Activated naive CD8-positive, alpha-beta T cell treated with anti-CD3 and anti-CD28 coated beads for 36 hours (primary cell): ENCODE data around the gene SOD2. TPM values are rescaled to one million over a fixed set of nuclear protein-coding genes. Genes with fewer than 3 reads are reported as not detected.
"Not testable (repeated sequence)": the region's sequence is repeated elsewhere in the genome, so short reads cannot be mapped to it uniquely, and the experiment has no call there.

ENCODE experiments used
- DNase-seq: peaks from one replicate; pipeline ENCODE4 v3.0.0; 2021
- H3K27ac Mint-ChIP-seq: one replicate; pipeline ENCODE4 v1.8.0; 2022; ENCODE audit warnings: mild to moderate bottlenecking, moderate library complexity, mixed read lengths
- H3K27me3 Mint-ChIP-seq: one replicate; pipeline ENCODE4 v1.8.0; 2022; ENCODE audit warnings: mild to moderate bottlenecking, mixed read lengths
- H3K36me3 Mint-ChIP-seq: one replicate; pipeline ENCODE4 v1.8.0; 2021; ENCODE audit warnings: mild to moderate bottlenecking, mixed read lengths
- H3K4me1 Mint-ChIP-seq: one replicate; pipeline ENCODE4 v1.8.0; 2021; ENCODE audit warnings: mixed read lengths
- H3K4me3 Mint-ChIP-seq: one replicate; pipeline ENCODE4 v1.8.0; 2022; ENCODE audit warnings: mild to moderate bottlenecking, moderate library complexity, mixed read lengths
- H3K9me3 Mint-ChIP-seq: one replicate; pipeline ENCODE4 v1.8.0; 2022; ENCODE audit warnings: mixed read lengths
- total RNA-seq, 2 experiments: library from RNA; stranded (reverse); gene quantifications; one replicate each; pipeline ENCODE4 v1.2.3, GENCODE V29; 2021

SOD2 gene
- total RNA-seq, result 100 to 1,000 TPM; 112 to 122 TPM

DNA sequence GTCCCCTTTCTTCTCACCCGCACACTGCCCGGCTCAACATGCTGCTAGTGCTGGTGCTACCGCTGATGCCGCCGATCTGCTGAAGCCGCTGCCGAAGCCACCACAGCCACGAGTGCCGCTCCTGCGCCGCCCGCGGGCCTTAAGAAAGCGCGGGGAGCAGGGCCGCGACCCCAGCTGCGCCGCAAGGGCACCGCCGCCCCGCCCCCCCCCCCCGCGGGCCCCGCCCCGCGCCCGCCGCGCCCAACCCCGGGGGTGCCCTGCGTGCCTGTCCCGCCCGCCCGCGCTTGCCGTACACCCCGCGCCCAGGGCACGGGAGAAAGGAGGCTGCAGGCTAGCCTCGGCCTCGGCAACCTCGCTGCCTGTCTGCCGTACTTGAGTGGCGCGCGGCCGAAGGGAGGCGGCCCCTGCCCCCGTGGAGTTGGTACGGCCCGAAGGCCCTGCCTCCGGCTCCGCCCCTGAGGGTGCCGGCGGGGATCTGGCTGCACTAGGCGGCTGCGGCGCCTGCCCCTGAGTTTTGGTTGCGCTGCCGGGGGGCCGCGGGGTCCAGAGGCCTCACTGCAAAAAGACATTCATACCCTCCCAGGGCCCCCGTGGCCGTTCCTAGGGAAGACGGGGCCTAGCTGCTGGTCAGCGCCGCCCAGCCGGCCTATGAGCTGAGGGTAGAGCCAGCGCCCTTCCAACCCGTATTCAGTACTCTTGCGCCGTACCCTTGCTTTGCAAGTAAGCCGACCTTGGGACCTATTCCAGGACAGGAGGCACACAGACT lies at the start of gene SOD2:
TSS of gene SOD2 (minus strand) at position 114 of the 766 bp plus-strand sequence. CDS start at position 40, 74 bp downstream.
- H3K27ac Mint-ChIP-seq, result peak within 1 kb of the TSS; percentile 93
- peaks cover 35% of the 10 kb centered on the region for H3K4me1 Mint-ChIP-seq
- H3K36me3 Mint-ChIP-seq, result peaks cover 21% of the 10 kb centered on the region
- H3K4me3 Mint-ChIP-seq, result peak within 1 kb of the TSS; percentile 94
- H3K9me3 Mint-ChIP-seq, result no peaks in the 10 kb centered on the region
- H3K27me3 Mint-ChIP-seq, result no peaks in the 10 kb centered on the region
- DNase-seq, result peak; percentile 90

DNA sequence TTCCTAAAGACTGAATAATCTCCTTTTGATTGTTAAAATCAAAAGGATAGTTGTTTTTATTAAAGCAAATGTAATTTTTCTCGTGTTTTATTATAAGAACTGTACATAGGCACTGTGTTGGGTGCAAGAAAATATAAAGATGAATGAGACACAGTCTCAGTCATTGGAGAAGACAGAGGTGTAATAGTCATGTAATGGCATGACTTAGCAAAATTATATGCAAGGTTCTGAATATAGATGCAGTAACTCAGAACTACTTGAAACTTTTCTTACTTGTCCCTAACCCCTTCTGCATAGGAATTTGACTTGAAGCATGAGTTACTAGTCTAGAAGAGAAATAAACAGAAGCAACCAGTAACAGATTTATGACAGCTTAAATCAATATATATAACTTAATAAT lies 49.1 kb upstream of the SOD2 start:
- no peak for DNase-seq
- Mint-ChIP-seq H3K9me3 (no peaks in the 10 kb centered on the region), H3K4me3 (no peak overlapping the region), H3K27ac (no peak overlapping the region), H3K27me3 (no peaks in the 10 kb centered on the region), H3K4me1 (peaks cover 23% of the 10 kb centered on the region), H3K36me3 (peaks cover 24% of the 10 kb centered on the region)

DNA sequence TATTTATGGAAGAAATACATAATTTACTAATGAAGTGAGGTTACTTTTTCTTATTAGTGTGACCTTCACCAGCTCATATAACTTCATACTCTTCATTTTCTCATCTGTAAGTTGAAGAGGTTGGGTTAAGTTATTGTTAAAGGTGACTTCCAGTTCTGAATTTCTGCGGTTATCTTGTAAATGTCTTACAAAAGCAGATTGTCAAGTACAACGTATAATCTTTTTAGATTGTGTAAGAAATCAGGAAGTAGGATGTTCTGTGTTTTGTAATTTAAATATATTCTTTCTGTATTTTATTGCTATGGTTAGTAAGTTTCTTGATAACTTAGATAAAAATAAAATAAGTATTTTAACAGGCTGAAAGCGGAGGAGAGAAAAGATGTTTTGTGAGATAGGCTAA lies 46.3 kb upstream of the SOD2 start:
- H3K27me3 Mint-ChIP-seq, result no peaks in the 10 kb centered on the region
- DNase-seq, result no peak
- peaks cover 31% of the 10 kb centered on the region for H3K4me1 Mint-ChIP-seq
- no peaks in the 10 kb centered on the region for H3K9me3 Mint-ChIP-seq
- peaks cover 9% of the 10 kb centered on the region for H3K36me3 Mint-ChIP-seq
- no peak overlapping the region for H3K4me3 Mint-ChIP-seq
- H3K27ac Mint-ChIP-seq, result no peak overlapping the region

- Mint-ChIP-seq H3K9me3 (no peaks in the 10 kb centered on the region), H3K27ac (peak overlapping the region; percentile 58), H3K36me3 (peaks cover 19% of the 10 kb centered on the region), H3K4me1 (peaks cover 41% of the 10 kb centered on the region), H3K27me3 (no peaks in the 10 kb centered on the region), H3K4me3 (no peak overlapping the region)
- no peak for DNase-seq
These were observed 43.9 kb upstream of the SOD2 start for GRCh38 chr6:159736908-159737307.

DNA sequence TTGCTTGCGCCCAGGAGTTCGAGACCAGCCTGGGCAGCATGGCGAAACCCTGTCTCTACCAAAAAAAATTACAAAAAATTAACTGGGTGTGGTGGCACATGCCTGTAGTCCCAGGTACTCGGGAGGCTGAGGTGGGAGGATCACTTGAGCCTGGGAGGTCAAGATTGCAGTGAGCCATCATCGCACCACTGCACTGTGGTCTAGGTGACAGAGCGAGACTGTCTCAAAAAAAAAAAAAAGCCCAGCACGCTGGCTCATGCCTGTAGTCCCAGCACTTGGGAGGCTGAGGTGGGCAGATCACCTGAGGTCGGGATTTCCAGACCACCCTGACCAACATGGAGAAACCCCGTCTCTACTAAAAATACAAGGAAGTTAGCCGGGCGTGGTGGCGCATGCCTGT lies 40.4 kb upstream of the SOD2 start:
- not testable (repeated sequence) for DNase-seq, H3K9me3 Mint-ChIP-seq, H3K27ac Mint-ChIP-seq, H3K4me3 Mint-ChIP-seq, H3K27me3 Mint-ChIP-seq
- peaks cover 59% of the 10 kb centered on the region for H3K4me1 Mint-ChIP-seq
- peaks cover 36% of the 10 kb centered on the region for H3K36me3 Mint-ChIP-seq

- Mint-ChIP-seq H3K27ac (peak overlapping the region; percentile 78), H3K4me3 (peak overlapping the region; percentile 32), H3K4me1 (peaks cover 53% of the 10 kb centered on the region), H3K36me3 (peaks cover 41% of the 10 kb centered on the region)
- not testable (repeated sequence) for DNase-seq, H3K27me3 Mint-ChIP-seq, H3K9me3 Mint-ChIP-seq
These were observed 39.5 kb upstream of the SOD2 start for GRCh38 chr6:159732550-159732949.

GRCh38 chr6:159730332-159730676 lies 37.3 kb upstream of the SOD2 start:
- Mint-ChIP-seq H3K36me3 (peaks cover 49% of the 10 kb centered on the region), H3K4me1 (peaks cover 49% of the 10 kb centered on the region), H3K9me3 (no peaks in the 10 kb centered on the region), H3K4me3 (peak overlapping the region; percentile 54), H3K27ac (no peak overlapping the region), H3K27me3 (no peaks in the 10 kb centered on the region)
- no peak for DNase-seq

- Mint-ChIP-seq H3K9me3 (no peaks in the 10 kb centered on the region), H3K4me3 (peak overlapping the region; percentile 88)
These were observed 36.7 kb upstream of the SOD2 start for GRCh38 chr6:159729598-159730331.

GRCh38 chr6:159728531-159728964 lies 35.5 kb upstream of the SOD2 start:
- Mint-ChIP-seq H3K27ac (peak overlapping the region; percentile 90), H3K4me3 (peak overlapping the region; percentile 88), H3K27me3 (no peaks in the 10 kb centered on the region), H3K4me1 (peaks cover 45% of the 10 kb centered on the region), H3K9me3 (no peaks in the 10 kb centered on the region), H3K36me3 (peaks cover 58% of the 10 kb centered on the region)
- no peak for DNase-seq

More at GRCh38 chr6:159729598-159730331, 36.7 kb upstream of the SOD2 start:
- Mint-ChIP-seq H3K36me3 (peaks cover 49% of the 10 kb centered on the region), H3K27ac (peak overlapping the region; percentile 68), H3K4me1 (peaks cover 51% of the 10 kb centered on the region), H3K27me3 (no peaks in the 10 kb centered on the region)
- DNase-seq, result no peak

GRCh38 chr6:159727717-159728445 lies 34.8 kb upstream of the SOD2 start:
- peaks cover 2% of the 10 kb centered on the region for H3K9me3 Mint-ChIP-seq
- H3K27me3 Mint-ChIP-seq, result no peaks in the 10 kb centered on the region
- H3K27ac Mint-ChIP-seq, result peak overlapping the region; percentile 90
- H3K4me1 Mint-ChIP-seq, result peaks cover 43% of the 10 kb centered on the region
- H3K4me3 Mint-ChIP-seq, result peak overlapping the region; percentile 88
- DNase-seq, result no peak
- H3K36me3 Mint-ChIP-seq, result peaks cover 59% of the 10 kb centered on the region

DNA sequence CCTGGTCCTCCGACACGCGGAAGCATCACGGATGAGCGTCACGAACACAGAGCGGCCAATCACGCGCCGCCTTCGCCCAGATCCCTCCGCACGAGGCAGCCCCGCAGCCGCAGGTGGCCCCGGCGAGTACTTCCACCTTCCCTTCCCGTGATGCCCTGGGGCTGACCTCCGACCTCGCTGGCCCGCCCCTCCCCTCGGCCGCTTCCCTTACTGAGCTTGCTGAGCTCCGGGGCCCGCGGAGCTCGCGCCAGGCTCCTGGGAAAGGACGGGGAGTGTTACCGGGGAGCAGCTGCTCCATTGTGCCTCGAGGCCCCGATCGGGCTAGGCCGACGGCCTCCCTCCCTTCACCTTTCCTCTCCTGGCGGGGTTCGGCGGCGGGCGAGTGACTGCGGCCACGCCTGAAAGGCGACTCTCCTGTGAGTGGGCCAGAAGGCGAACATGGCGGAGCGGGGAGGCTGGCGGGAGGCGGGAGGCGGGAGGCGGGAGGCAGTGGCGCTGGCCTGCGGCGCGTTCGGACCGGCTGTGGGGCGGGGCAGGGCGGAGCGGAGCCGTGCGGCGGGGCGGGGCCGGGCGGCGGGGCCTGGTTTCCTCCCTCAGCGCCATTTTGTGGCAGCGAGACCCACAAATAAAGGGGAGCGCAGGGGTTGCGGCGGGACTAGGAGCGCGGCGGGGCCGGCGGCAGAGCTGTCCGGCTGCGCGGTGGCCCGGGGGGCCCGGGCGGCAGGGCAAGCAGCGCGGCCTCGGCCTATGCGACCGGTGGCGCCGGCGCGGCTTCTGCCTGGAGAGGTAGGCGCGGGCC lies 34.1 kb upstream of the SOD2 start, which contains the start of gene WTAP:
TSS of gene WTAP (plus strand) at position 589 of the 799 bp plus-strand sequence. CDS start 8,760 bp downstream, outside the sequence.
- Mint-ChIP-seq H3K27ac (peak within 1 kb of the TSS; percentile 99), H3K4me1 (peaks cover 37% of the 10 kb centered on the region)

DNA sequence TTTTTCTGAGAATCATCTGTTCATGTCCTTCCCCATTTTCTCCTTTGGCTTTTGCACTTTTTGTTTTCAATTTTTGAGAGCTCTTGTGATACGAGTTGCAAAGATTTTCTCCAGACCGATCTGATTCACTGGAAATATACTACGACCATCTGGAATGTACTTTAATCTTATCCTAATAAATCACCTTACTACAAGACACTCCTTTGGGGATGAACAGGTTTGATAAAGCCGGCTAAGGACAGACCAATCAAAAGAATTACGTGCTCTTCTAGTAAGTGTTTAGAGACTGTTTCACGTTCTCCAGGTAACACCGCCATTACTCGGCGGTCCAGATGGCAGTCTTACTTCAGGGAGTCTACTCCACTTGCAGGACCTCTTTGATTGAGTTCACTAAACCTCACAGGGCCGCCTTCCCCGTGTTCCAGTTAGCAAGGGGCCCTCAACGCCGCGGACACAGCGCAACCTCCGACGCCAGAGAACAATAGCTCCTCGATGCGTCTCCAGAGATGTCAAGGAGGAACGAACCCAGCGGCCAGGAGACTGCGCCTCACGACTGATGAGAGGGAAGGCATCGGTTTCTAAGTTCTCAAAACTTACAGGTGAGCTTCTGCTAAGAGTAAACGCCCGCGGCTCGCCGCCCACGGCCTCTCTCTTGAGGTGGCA lies 33.3 kb upstream of the SOD2 start:
- Mint-ChIP-seq H3K4me1 (peaks cover 32% of the 10 kb centered on the region), H3K9me3 (peaks cover 2% of the 10 kb centered on the region), H3K4me3 (peak overlapping the region; percentile 97), H3K36me3 (peaks cover 59% of the 10 kb centered on the region), H3K27ac (peak overlapping the region; percentile 99), H3K27me3 (no peaks in the 10 kb centered on the region)
- DNase-seq, result no peak

More for the DNA sequence above, 34.1 kb upstream of the SOD2 start, which contains the start of gene WTAP:
- Mint-ChIP-seq H3K4me3 (peak within 1 kb of the TSS; percentile 97), H3K27me3 (no peaks in the 10 kb centered on the region), H3K36me3 (peaks cover 61% of the 10 kb centered on the region), H3K9me3 (peaks cover 2% of the 10 kb centered on the region)
- peak; percentile 97 for DNase-seq

GRCh38 chr6:159725208-159725607 lies 32.2 kb upstream of the SOD2 start:
- Mint-ChIP-seq H3K36me3 (peaks cover 49% of the 10 kb centered on the region), H3K4me3 (peak overlapping the region; percentile 10)

GRCh38 chr6:159724778-159725177 lies 31.7 kb upstream of the SOD2 start:
- Mint-ChIP-seq H3K36me3 (peaks cover 48% of the 10 kb centered on the region), H3K9me3 (peaks cover 2% of the 10 kb centered on the region), H3K4me1 (peaks cover 18% of the 10 kb centered on the region), H3K4me3 (no peak overlapping the region), H3K27ac (peak overlapping the region; percentile 12), H3K27me3 (no peaks in the 10 kb centered on the region)
- no peak for DNase-seq

More at GRCh38 chr6:159725208-159725607, 32.2 kb upstream of the SOD2 start:
- not testable (repeated sequence) for H3K27me3 Mint-ChIP-seq, DNase-seq, H3K9me3 Mint-ChIP-seq, H3K27ac Mint-ChIP-seq
- H3K4me1 Mint-ChIP-seq, result peaks cover 21% of the 10 kb centered on the region
